Transverse colon (tissue), 4 donors: ENCODE measurements around the gene UBE2U.

Source experiments
- CTCF ChIP-seq, 5 experiments: fragments of 200-600 bp in 3 of 5; fragments of 450-650 bp in 2 of 5; sonication (generic) in 3 of 5; IDR thresholded peaks; 1 replicate in 2 of 5; 2 replicates in 3 of 5; pipeline ENCODE4 v1.5.1; 2016 to 2017; ENCODE audit warnings: antibody characterized with exemption in 5 of 5, inconsistent platforms in 3 of 5, mild to moderate bottlenecking in 2 of 5, moderate library complexity in 1 of 5
- POLR2A ChIP-seq: fragments of 450-650 bp; IDR thresholded peaks from one replicate; pipeline ENCODE4 v1.6.1; 2016; ENCODE audit warnings: antibody characterized with exemption, mild to moderate bottlenecking, moderate library complexity
- POLR2AphosphoS5 ChIP-seq, 3 donors: sonication (generic); formaldehyde crosslinking; IDR thresholded peaks; one replicate each; pipeline ENCODE4 v1.6.1; 2016; ENCODE audit warnings: antibody characterized with exemption in 3 of 3

DNA sequence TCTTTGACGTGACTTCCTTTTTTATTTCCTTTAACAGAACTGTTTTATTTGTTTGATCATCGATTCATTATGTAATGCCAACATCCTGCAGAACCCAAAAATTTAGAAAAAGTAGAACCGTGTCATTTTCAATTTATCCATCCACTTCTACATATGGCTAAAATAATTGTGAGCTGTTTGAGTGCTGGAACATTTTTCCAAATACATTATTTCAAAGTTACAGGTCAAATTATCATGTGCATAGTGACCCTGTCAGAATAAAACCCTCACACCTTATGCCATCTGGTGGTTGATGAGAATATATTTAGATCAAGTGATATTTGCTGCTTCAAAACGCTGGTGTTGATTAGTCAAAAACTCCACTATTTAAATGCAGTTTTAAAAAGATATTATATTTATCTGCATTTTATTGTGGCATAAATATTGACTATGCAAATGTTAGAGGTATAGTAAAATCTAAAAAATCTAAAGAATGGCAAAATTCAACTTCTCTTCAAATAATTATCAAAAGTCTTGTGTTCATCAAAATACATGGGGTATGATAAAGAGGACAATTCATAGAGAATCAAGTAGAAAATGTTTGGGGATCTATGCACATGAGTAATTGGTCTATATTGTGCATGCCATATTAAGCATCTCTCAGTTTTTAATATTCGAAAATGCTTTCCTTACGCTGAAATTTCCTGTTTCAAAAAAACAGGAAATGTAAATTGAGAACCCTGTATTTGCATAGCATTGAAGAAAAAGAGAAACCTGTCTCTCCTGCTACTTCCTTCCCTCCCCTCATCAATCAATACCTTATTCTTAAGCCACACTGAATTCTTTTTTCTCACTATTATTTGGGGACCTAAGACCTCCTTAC lies 39.7 kb downstream of the UBE2U start:
- TF ChIP-seq CTCF (IDR thresholded peaks at IDR 0.05) (peak; percentile 35 to 59 (median 44)), POLR2A (no peak), POLR2AphosphoS5 (IDR thresholded peaks at IDR 0.05) (no peak)
